HPDE6-E6E7 (cell line): ENCODE results near the gene ERN1.
A peak's percentile ranks its signal among the peaks of the same experiment; 100 is the strongest.
"Not testable (repeated sequence)": the region's sequence is repeated elsewhere in the genome, so short reads cannot be mapped to it uniquely, and the experiment has no call there.

Experiments
- DNase-seq: peaks from one replicate; pipeline ENCODE4 v3.0.0; 2011; ENCODE audit warnings: missing footprints; ENCODE audit errors: extremely low spot score

Gene ERN1

GRCh38 chr17:64129765-64130558, at the start of gene ERN1:
ERN1 (minus strand) TSS chr17:64130144; CDS start chr17:64130029, 115 bp downstream.
- DNase-seq: no peak

GRCh38 chr17:64179024-64179423, 49.1 kb upstream of the ERN1 start:
- DNase-seq: not testable (repeated sequence)

DNA sequence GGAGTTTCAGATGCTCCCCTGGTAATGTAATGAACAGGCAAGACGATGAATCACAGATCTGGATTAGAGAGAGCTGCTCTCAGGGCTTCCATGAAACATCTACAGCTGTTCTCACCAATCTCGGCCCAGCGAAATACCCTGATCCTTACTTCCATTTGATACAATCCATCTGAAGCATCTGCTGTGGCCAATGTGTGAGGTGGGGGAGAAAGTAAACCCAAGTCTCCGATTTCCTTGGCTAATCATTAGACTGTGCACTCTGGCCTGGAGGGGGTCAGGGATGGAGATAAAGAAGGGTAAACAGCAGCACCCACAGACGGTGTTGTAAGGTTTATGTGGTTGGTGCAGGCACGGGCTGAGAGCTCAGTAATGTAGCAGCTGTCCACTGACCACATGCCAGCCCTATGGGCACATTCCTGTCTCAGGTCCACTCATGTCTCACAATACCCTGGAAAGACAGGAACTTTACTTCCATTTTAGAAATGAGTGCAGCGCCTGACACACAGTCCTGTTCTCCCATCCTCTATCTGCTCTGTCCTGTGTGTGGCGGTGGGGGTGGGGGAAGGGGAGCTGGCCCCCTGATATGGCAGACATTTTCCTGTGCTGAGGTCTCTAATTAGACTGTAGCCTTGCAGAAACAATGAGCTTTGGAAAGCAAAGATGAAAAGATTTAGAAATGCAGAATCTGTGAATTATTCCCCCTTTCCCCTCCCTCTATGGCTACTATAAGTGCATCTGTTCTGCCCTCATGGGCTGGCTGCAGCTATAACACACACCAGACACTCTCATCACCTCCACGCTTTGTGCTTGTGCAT, 48.3 kb upstream of the ERN1 start:
- DNase-seq: no peak

- no peak for DNase-seq
Observed at GRCh38 chr17:64177311-64178010, 47.5 kb upstream of the ERN1 start.

- no peak for DNase-seq
Observed at GRCh38 chr17:64176556-64176955, 46.6 kb upstream of the ERN1 start.

GRCh38 chr17:64174686-64175456, 44.9 kb upstream of the ERN1 start:
- no peak for DNase-seq

- DNase-seq: no peak
Observed at GRCh38 chr17:64173646-64174045, 43.7 kb upstream of the ERN1 start.

DNA sequence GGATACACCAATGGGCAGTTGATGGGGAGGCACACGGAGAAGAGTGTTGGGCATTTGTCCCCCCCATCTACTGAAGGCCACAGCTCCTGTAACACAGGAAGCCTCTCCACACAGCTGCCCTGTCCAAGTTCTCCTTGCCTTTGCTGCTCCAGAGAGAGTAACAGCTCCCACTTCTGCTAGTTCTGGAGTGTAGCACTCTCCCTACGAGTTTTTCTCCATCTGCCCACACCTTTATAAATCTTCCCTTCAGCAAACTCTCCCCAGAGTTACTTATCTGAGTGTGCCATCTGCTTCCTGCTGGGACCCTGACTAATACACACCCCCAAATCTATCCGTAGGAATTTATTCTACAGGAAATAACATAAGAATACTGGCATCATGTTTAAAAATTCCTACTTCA, 42.6 kb upstream of the ERN1 start:
- DNase-seq: no peak

GRCh38 chr17:64171041-64171440, 41.1 kb upstream of the ERN1 start:
- peak; percentile 60 for DNase-seq

GRCh38 chr17:64170286-64170685, 40.3 kb upstream of the ERN1 start:
- DNase-seq: no peak

DNA sequence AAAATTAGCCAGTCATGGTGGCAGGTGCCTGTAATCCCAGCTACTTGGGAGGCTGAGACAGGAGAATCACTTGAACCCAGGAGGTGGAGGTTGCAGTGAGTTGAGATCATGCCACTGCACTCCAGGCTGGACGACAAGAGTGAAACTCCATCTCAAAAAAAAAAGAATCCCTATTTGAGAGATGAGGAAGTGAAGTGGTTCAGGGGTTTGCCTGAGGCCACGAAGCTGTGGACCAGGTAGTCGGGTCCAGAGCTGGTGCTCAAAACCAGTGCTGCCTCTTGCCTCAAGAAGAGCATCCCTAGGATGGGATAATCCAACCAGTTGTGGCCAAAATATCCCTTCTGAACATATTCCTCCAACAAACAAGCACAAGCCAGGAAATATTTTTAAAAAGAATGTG, 37.7 kb upstream of the ERN1 start:
- not testable (repeated sequence) for DNase-seq

DNA sequence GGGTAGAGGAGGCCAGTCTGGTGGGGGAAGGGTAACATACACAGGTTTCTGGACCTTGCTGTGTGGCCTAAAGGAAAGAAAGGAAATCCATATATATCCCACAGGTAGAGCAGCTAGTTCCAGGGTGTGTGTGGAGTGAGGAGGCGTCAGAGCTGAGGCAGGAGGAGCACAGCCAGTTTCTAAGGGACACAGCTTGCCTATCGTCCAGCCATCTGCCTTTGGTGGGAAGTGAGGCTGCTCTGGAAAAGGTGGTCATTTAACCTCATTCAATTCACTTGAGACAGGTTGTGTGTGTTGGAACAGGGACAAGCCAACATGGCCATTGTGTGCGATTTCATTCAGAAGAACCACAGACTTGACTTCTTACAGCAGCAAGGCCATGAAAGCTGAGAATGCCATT, 36.9 kb upstream of the ERN1 start:
- no peak for DNase-seq

- DNase-seq: no peak
Observed at GRCh38 chr17:64165347-64165746, 35.4 kb upstream of the ERN1 start.

DNA sequence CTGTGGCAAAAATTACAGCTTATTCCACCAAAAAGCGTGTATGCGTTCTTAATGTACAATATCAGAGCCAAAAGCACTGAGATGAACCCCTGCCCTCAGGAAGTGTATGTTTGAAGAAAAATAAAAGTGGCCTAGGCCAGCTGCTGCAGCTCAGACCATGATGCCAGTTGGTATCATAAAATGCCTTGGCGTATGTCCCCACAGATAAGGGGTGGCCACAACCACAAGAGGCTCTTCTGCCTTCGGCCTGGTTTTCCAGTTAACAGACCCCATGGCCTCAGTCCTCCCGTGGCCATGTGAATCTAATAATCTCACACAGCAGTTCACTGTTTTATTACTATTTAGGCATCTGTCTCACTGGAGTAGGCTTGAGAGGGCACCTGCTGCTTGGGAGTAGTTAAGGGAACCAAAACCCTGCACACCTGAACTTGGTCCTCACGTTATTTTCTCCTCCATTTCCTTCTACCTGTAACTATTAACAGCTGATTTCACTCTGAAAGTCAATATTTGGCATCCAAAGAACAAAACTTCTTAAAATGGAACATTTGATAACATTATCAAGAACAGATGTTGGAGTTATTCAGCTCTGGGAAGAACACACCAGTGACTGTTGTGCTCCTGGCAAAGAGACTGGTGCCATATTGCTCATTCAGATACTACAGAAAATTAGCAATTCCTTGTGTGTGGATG, 34.8 kb upstream of the ERN1 start:
- DNase-seq: no peak

DNA sequence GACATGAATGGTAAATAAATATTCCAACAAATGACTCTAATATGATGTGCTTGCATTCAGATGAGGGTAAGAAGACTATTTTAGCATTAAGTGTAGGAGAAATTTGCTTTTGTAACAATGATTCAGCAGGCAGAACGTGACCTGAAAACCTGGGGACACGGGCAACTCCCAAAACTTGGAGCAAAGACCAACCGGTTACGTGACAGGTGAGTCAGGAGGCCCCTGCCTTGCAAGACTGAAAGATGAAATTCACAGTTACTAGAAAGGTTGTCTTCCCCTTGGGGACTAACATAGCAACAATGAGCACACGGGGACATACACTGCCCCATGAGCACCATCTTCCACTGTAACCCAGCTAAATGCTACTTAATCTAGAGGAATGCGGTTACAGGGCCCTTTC, 33.5 kb upstream of the ERN1 start:
- DNase-seq: no peak

GRCh38 chr17:64162554-64162953, 32.6 kb upstream of the ERN1 start:
- no peak for DNase-seq

GRCh38 chr17:64161380-64162176, 31.6 kb upstream of the ERN1 start:
- DNase-seq: no peak

DNA sequence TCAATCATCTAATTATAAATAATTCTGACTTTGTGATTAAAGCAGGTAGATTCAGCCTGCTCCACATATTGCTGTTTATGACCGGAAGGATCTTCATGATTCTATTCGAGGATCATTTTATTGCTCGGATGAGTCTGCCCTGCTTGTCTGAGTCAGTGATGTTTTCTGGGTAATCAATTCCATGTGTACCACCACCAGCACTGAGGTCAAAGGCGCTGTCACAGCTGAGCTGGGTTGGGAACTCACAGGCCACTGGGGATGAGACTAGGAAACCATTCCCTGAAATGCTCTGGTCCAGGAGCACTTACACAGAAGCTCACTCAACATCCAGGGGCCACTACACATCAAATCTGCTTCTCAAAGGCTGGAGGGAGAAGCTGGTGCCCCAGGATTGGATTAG, 30.4 kb upstream of the ERN1 start:
- no peak for DNase-seq

DNA sequence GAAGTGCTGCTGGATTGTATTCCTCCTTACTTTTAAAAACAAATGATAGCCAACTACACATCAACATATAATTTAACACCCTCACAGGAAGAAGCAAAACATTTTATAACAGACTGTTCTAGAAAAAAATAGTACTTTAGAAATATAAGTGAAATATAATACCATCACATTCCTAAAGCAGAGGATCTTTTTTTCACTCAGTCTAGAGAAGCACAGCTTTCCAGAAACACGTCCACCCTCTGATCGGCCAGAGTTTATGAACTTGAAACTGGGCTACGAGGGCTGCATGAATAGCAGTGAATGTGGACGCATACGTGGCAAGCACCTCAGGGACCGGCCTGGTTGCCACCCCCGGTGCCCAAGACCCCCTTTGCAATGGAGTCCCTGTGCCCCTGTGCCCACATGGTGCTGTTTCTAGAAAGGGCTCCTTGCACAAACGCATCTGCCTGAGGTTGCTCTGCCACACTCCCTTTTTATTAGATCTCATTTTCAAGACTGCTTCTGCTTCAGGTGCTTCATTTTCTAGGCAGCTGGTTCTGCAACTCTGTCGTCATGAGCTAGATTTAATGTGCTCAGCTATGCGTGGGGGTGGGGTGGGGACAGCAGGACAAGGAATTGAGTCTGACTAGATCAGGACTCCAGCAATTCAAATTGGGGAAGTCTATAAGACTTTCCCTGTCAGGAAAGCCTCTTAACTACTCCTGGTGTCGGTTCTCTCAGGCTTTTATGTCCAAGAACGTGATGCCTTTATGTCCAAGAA, 29.1 kb upstream of the ERN1 start:
- DNase-seq: no peak
